Measurements from ENCODE around the gene WDR76.

Gene WDR76

GRCh38 chr15:43915631-43916325 is 89.0 kb downstream of the WDR76 start:
- no peak for DNase-seq

GRCh38 chr15:43916326-43916660 is 89.5 kb downstream of the WDR76 start:
- DNase-seq: no peak

Measured in CD4-positive, alpha-beta T cell treated with Interleukin-21 for 1 hour (primary cell).